GM18868 (cell line): ENCODE results near the gene GP5.

ENCODE experiments used
- ATAC-seq: cut with Tn5 transposase; IDR thresholded peaks from one replicate; pipeline ENCODE4 v1.9.1; 2021; ENCODE audit warnings: mild to moderate bottlenecking, moderate library complexity; ENCODE audit not compliant: unreplicated experiment

The GP5 gene

DNA sequence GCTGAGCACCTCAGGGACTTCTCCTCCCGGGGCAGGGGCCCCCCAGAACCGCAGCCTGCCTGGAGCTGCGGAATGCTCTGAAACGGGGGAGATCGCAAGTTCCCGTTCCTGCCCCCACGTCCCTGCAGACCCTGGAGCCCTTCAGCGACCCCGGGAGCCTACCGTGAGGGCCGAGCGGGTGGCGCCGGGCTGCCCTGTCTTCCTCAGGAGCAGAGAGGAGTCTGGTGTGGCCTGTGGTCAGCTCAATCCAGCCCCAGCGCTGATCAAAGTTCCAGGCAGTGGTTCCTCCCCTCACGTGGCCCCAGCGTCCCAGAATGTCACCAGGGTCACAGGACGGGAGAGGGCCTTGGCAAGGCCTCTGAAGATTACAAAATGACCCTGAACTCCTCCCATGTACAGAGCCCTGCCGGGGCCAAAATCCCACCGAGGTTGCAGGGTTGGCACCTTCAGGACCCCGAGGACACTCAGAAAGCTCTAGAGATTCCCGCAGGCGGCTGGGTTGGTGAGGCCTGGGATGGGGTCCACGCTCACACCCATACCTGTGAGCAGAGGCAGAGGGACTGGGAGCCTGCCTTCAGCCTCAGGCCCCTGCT lies 47.9 kb downstream of the GP5 start, which contains the start of gene CPN2:
CPN2 (minus strand) TSS at position 249 of the 593 bp plus-strand sequence. CDS start 8,626 bp downstream, outside the sequence.
- no peak for ATAC-seq

DNA sequence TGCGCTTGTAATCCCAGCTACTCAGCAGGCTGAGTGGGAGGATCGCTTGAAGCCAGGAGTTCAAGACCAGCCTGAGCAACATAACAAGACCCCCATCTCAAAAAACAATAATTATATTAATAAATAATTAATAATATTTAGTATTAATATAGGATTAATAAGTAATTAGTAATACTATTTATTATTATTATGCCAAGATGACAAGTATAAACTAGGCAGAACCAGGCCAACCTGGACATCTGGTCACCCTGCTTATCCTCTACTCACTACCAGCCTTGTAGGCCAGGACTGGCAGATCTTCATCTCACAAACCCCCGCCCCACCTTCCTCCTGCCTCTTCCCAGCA lies 48.4 kb downstream of the GP5 start:
- no peak for ATAC-seq

DNA sequence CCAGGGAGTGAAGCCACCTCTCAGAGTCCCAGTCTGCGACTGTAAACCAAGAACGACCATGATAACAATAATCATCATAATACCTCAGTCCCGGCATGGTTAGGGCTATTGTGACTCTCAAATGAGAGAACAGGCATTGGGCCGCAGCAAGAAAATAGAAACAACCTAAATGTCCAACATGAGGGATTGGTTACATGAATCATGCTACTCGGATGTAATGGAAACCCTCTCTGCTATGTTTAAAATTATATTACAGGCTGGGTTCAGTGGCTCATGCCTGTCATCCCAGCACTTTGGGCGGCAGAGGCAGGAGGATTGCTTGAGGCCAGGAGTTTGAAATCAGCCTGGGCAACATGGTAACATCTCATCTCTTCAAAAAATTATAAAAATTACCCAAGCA lies 50.7 kb downstream of the GP5 start:
- ATAC-seq: no peak

GRCh38 chr3:194346621-194347020 lies 52.4 kb downstream of the GP5 start:
- ATAC-seq: peak; percentile 79

- ATAC-seq: no peak
Measured at GRCh38 chr3:194346035-194346434, 53.0 kb downstream of the GP5 start.
